Liver (tissue), 9 donors: Measurements from ENCODE around the gene AIPL1. TPM values are rescaled to one million over a fixed set of nuclear protein-coding genes. Genes with fewer than 3 reads are reported as not detected.

Experiments used
- DNase-seq: peaks from one replicate; pipeline ENCODE4 v3.0.0-alpha.2; 2017; ENCODE audit warnings: low spot score
- H3K27ac ChIP-seq, 2 donors: one replicate each; pipeline ENCODE4 v1.7.0; 2013; ENCODE audit warnings: inconsistent platforms in 2 of 2, low read length in 2 of 2, control low read depth in 1 of 2, low read depth in 1 of 2, mild to moderate bottlenecking in 1 of 2
- H3K27me3 ChIP-seq, 4 donors: one replicate each; pipeline versions ENCODE4 v1.6.1 to v1.7.0; 2013; ENCODE audit warnings: low read length in 3 of 4, inconsistent platforms in 1 of 4, mild to moderate bottlenecking in 1 of 4, moderate library complexity in 1 of 4; ENCODE audit not compliant: control insufficient read depth in 4 of 4, insufficient read depth in 4 of 4
- H3K36me3 ChIP-seq, 4 donors: one replicate each; pipeline versions ENCODE4 v1.6.1 to v1.7.0; 2013; ENCODE audit warnings: low read length in 3 of 4, mild to moderate bottlenecking in 3 of 4, low read depth in 1 of 4, moderate library complexity in 1 of 4; ENCODE audit not compliant: control insufficient read depth in 4 of 4, insufficient read depth in 3 of 4
- H3K4me1 ChIP-seq, 4 donors: one replicate each; pipeline versions ENCODE4 v1.6.1 to v1.7.0; 2013; ENCODE audit warnings: low read length in 3 of 4, mild to moderate bottlenecking in 3 of 4, moderate library complexity in 1 of 4; ENCODE audit not compliant: control insufficient read depth in 4 of 4, insufficient read depth in 4 of 4
- H3K4me3 ChIP-seq, 3 donors: one replicate each; pipeline versions ENCODE4 v1.6.1 to v1.7.0; 2013; ENCODE audit warnings: low read length in 3 of 3, control low read depth in 1 of 3, low read depth in 1 of 3, mild to moderate bottlenecking in 1 of 3
- H3K9ac ChIP-seq, 2 donors: one replicate each; pipeline ENCODE4 v1.7.0; 2013; ENCODE audit warnings: low read length in 2 of 2, mild to moderate bottlenecking in 2 of 2, moderate library complexity in 2 of 2, control low read depth in 1 of 2, low read depth in 1 of 2
- H3K9me3 ChIP-seq, 4 donors: one replicate each; pipeline versions ENCODE4 v1.6.1 to v1.7.0; 2013; ENCODE audit warnings: low read length in 3 of 4; ENCODE audit not compliant: control insufficient read depth in 4 of 4
- EGR1 ChIP-seq, 2 donors: IDR thresholded peaks; 2 replicates each; pipeline ENCODE4 v1.6.1; 2016 to 2018; ENCODE audit warnings: antibody characterized with exemption in 2 of 2, low read depth in 2 of 2
- FOXA1 ChIP-seq: IDR thresholded peaks from 2 replicates; pipeline ENCODE4 v1.6.1; 2016; ENCODE audit warnings: antibody characterized with exemption
- FOXA2 ChIP-seq: IDR thresholded peaks from 2 replicates; pipeline ENCODE4 v1.6.1; 2016; ENCODE audit warnings: antibody characterized with exemption
- GABPA ChIP-seq, 2 donors: IDR thresholded peaks in 1 of 2; conservative IDR thresholded peaks in 1 of 2; 2 replicates each; pipeline ENCODE4 v1.6.1; 2016; ENCODE audit warnings: antibody characterized with exemption in 2 of 2, mild to moderate bottlenecking in 1 of 2, moderate library complexity in 1 of 2
- HNF4A ChIP-seq, 2 donors: conservative IDR thresholded peaks; 2 replicates each; pipeline ENCODE4 v1.6.1; 2016; ENCODE audit warnings: antibody characterized with exemption in 2 of 2, mild to moderate bottlenecking in 2 of 2
- HNF4G ChIP-seq: IDR thresholded peaks from 2 replicates; pipeline ENCODE4 v1.6.1; 2016; ENCODE audit warnings: antibody characterized with exemption
- JUND ChIP-seq, 2 donors: IDR thresholded peaks; 2 replicates each; pipeline ENCODE4 v1.6.1; 2016; ENCODE audit warnings: antibody characterized with exemption in 2 of 2
- NR2F2 ChIP-seq: IDR thresholded peaks from 2 replicates; pipeline ENCODE4 v1.6.1; 2016; ENCODE audit warnings: antibody characterized with exemption
- RAD21 ChIP-seq, 2 donors: IDR thresholded peaks; 2 replicates each; pipeline ENCODE4 v1.6.1; 2016; ENCODE audit warnings: antibody characterized with exemption in 2 of 2, mild to moderate bottlenecking in 2 of 2
- RXRA ChIP-seq, 2 donors: IDR thresholded peaks; 2 replicates each; pipeline ENCODE4 v1.6.1; 2017 to 2018; ENCODE audit warnings: antibody characterized with exemption in 2 of 2, mild to moderate bottlenecking in 1 of 2
- SP1 ChIP-seq: IDR thresholded peaks from 2 replicates; pipeline ENCODE4 v1.6.1; 2018; ENCODE audit warnings: antibody characterized with exemption, mild to moderate bottlenecking
- TAF1 ChIP-seq: conservative IDR thresholded peaks from 2 replicates; pipeline ENCODE4 v1.6.1; 2016; ENCODE audit warnings: antibody characterized with exemption, mild to moderate bottlenecking
- YY1 ChIP-seq: IDR thresholded peaks from 2 replicates; pipeline ENCODE4 v1.6.1; 2016; ENCODE audit warnings: antibody characterized with exemption, mild to moderate bottlenecking
- WGBS: extraction: QIAGEN DNeasy Blood & Tissue Kit; methylation state at CpG from one replicate; pipeline ENCODE4 v1.1.7; 2013; 5-methylcytosine and 5-hydroxymethylcytosine counted together
- polyA plus RNA-seq, 2 donors: library from polyadenylated mRNA; stranded (reverse) in 1 of 2; unstranded in 1 of 2; fragments of 200-250 nt in 1 of 2; fragments of >200 nt in 1 of 2; fragmentation: Nextera tagmentation in 1 of 2; extraction: Ambion mirVana in 1 of 2; gene quantifications; one replicate each; pipeline versions ENCODE4 v1.2.1 to v1.2.3, GENCODE V29; 2013 to 2015
- total RNA-seq, 2 donors: library from RNA; depleted of rRNA; stranded (reverse); fragments of >200 nt; gene quantifications; one replicate each; pipeline ENCODE4 v1.2.3, GENCODE V29; 2014
- TF ChIP-seq, protein P1 (sequence below): IDR thresholded peaks from 2 replicates; pipeline ENCODE4 v1.6.1; 2016; ENCODE audit warnings: antibody characterized with exemption
- TF ChIP-seq, protein P2 (sequence below): IDR thresholded peaks from 2 replicates; pipeline ENCODE4 v1.6.1; 2016; ENCODE audit warnings: antibody characterized with exemption, mild to moderate bottlenecking
- TF ChIP-seq, protein P3 (sequence below): IDR thresholded peaks from 2 replicates; pipeline ENCODE4 v1.6.1; 2016; ENCODE audit warnings: antibody characterized with exemption
- TF ChIP-seq, protein P4 (sequence below): IDR thresholded peaks from 2 replicates; pipeline ENCODE4 v1.6.1; 2016; ENCODE audit warnings: antibody characterized with exemption
- TF ChIP-seq, protein P5 (sequence below): fragments of 150-350 bp; IDR thresholded peaks from 2 replicates; pipeline ENCODE4 v1.5.1; 2017; ENCODE audit warnings: improper control_type of control experiment, low read depth, low read length; ENCODE audit not compliant: missing input control
- donor health status: healthy.
- donor health status: healthy.
- donor health status: healthy.
- donor health status: healthy.
- donor health status: healthy.

AIPL1 gene
- total and polyA plus RNA-seq, 4 donors: not detected

DNA sequence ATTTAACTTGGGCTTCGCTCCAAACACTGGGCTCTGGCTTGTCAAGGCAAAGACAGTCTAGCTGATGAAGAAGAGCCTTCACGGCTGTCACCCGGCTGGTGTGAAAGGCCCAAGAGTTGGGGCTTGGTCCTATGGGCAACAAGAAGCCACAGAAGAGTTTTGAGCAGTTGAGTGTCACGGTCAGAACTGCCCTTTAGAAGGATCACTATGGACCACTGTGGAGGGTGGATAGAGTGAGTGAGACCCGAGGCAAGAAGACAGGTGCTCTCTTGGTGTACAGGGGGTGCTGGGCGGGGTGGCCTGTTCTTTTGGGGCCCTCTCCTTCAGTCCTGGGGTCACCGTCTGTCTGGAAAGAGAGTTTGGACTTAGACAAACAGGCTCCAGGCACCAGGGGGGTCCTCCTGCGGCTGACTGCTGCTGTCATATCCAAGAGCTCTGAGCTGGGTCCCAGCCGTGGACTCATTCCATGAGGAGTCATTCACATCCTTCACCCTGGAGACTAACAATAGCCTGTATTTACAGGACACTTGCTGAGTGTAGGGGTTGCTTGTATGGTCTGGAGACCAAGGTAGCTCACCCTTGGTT is 11.7 kb upstream of the AIPL1 start:
- H3K9ac ChIP-seq: no peak overlapping the region
- peaks cover 4 to 12% (median 6%) of the 10 kb centered on the region in 4 donors for H3K4me1 ChIP-seq
- DNase-seq: no peak
- no peaks in the 10 kb centered on the region for H3K36me3 ChIP-seq
- TF ChIP-seq FOXA1 (no peak), EGR1 (IDR thresholded peaks at IDR 0.05; ENCODE audit: low read depth in 2 of 2) (no peak), NR2F2 (no peak), YY1 (no peak), RAD21 (IDR thresholded peaks at IDR 0.05) (no peak), HNF4G (no peak), RXRA (IDR thresholded peaks at IDR 0.05) (no peak), TAF1 (no peak), JUND (IDR thresholded peaks at IDR 0.05) (no peak), FOXA2 (no peak), HNF4A (conservative IDR thresholded peaks at IDR 0.05) (no peak), SP1 (no peak), GABPA (IDR thresholded peaks at IDR 0.05 in 1 of 2, conservative IDR thresholded peaks at IDR 0.05 in 1 of 2) (no peak)
- TF ChIP-seq, protein P1, sequence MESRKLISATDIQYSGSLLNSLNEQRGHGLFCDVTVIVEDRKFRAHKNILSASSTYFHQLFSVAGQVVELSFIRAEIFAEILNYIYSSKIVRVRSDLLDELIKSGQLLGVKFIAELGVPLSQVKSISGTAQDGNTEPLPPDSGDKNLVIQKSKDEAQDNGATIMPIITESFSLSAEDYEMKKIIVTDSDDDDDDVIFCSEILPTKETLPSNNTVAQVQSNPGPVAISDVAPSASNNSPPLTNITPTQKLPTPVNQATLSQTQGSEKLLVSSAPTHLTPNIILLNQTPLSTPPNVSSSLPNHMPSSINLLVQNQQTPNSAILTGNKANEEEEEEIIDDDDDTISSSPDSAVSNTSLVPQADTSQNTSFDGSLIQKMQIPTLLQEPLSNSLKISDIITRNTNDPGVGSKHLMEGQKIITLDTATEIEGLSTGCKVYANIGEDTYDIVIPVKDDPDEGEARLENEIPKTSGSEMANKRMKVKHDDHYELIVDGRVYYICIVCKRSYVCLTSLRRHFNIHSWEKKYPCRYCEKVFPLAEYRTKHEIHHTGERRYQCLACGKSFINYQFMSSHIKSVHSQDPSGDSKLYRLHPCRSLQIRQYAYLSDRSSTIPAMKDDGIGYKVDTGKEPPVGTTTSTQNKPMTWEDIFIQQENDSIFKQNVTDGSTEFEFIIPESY: no peak
- TF ChIP-seq, protein P2, sequence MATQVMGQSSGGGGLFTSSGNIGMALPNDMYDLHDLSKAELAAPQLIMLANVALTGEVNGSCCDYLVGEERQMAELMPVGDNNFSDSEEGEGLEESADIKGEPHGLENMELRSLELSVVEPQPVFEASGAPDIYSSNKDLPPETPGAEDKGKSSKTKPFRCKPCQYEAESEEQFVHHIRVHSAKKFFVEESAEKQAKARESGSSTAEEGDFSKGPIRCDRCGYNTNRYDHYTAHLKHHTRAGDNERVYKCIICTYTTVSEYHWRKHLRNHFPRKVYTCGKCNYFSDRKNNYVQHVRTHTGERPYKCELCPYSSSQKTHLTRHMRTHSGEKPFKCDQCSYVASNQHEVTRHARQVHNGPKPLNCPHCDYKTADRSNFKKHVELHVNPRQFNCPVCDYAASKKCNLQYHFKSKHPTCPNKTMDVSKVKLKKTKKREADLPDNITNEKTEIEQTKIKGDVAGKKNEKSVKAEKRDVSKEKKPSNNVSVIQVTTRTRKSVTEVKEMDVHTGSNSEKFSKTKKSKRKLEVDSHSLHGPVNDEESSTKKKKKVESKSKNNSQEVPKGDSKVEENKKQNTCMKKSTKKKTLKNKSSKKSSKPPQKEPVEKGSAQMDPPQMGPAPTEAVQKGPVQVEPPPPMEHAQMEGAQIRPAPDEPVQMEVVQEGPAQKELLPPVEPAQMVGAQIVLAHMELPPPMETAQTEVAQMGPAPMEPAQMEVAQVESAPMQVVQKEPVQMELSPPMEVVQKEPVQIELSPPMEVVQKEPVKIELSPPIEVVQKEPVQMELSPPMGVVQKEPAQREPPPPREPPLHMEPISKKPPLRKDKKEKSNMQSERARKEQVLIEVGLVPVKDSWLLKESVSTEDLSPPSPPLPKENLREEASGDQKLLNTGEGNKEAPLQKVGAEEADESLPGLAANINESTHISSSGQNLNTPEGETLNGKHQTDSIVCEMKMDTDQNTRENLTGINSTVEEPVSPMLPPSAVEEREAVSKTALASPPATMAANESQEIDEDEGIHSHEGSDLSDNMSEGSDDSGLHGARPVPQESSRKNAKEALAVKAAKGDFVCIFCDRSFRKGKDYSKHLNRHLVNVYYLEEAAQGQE: no peak
- TF ChIP-seq, protein P3, sequence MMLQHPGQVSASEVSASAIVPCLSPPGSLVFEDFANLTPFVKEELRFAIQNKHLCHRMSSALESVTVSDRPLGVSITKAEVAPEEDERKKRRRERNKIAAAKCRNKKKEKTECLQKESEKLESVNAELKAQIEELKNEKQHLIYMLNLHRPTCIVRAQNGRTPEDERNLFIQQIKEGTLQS: no peak
- TF ChIP-seq, protein P4, sequence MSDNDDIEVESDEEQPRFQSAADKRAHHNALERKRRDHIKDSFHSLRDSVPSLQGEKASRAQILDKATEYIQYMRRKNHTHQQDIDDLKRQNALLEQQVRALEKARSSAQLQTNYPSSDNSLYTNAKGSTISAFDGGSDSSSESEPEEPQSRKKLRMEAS: no peak
- TF ChIP-seq, protein P5, sequence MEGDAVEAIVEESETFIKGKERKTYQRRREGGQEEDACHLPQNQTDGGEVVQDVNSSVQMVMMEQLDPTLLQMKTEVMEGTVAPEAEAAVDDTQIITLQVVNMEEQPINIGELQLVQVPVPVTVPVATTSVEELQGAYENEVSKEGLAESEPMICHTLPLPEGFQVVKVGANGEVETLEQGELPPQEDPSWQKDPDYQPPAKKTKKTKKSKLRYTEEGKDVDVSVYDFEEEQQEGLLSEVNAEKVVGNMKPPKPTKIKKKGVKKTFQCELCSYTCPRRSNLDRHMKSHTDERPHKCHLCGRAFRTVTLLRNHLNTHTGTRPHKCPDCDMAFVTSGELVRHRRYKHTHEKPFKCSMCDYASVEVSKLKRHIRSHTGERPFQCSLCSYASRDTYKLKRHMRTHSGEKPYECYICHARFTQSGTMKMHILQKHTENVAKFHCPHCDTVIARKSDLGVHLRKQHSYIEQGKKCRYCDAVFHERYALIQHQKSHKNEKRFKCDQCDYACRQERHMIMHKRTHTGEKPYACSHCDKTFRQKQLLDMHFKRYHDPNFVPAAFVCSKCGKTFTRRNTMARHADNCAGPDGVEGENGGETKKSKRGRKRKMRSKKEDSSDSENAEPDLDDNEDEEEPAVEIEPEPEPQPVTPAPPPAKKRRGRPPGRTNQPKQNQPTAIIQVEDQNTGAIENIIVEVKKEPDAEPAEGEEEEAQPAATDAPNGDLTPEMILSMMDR: no peak
- WGBS: 92% methylated on average over 9 of the region's 9 CpGs
- no peak overlapping the region for H3K27ac ChIP-seq
- peaks cover 0 to 2% (median 0%) of the 10 kb centered on the region in 4 donors for H3K27me3 ChIP-seq
- H3K9me3 ChIP-seq: no peaks in the 10 kb centered on the region
- H3K4me3 ChIP-seq: no peak overlapping the region
